Measurements from ENCODE around the gene CD55. TPM values are rescaled to one million over a fixed set of nuclear protein-coding genes. Genes with fewer than 3 reads are reported as not detected.

CD55 gene
- total RNA-seq, 1 experiment from 2014 or later = 17.2 TPM

DNA sequence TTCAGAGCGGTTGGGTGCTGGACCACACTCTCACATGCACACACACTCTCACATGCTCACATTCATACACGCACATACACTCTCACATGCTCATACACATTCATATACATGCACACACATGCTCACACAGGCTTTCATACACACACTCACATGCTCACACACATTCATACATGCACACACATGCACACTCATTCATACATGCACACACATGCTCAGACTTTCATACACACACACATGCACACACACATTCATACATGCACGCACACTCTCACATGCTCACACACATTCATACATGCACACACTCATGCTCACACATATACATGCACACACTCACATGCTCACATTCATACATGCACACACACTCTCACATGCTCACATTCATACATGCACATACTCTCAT, 6.0 kb upstream of the CD55 start:
- H3K27me3 Mint-ChIP-seq (ENCODE audit: low read depth) = no peaks in the 10 kb centered on the region
- H3K27ac Mint-ChIP-seq = no peak overlapping the region
- DNase-seq (ENCODE audit: low spot score) (no peak), ATAC-seq (no peak)
- H3K9me3 Mint-ChIP-seq = no peaks in the 10 kb centered on the region; the same call in 1 of the 2 replicates
- peaks cover 27% of the 10 kb centered on the region for H3K4me1 Mint-ChIP-seq
- TF ChIP-seq NFE2L1 (CRISPR knock-in tag; IDR thresholded peaks at IDR 0.05) (0 out of 2 replicates have a peak, but pooled peaks have one; percentile 18), ZNF219 (CRISPR knock-in tag; IDR thresholded peaks at IDR 0.05; ENCODE audit: borderline replicate concordance) (no peak), ZNF263 (CRISPR knock-in tag; IDR thresholded peaks at IDR 0.05; ENCODE audit: low read depth) (no peak)
- TF ChIP-seq, protein P1, sequence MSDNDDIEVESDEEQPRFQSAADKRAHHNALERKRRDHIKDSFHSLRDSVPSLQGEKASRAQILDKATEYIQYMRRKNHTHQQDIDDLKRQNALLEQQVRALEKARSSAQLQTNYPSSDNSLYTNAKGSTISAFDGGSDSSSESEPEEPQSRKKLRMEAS (CRISPR knock-in tag; IDR thresholded peaks at IDR 0.05) = no peak
- no peak overlapping the region for H3K4me3 Mint-ChIP-seq
- H3K36me3 Mint-ChIP-seq = no peaks in the 10 kb centered on the region
- ChIA-PET POLR2A (no interaction called here), CTCF (interaction anchor here (1.1 kb wide), 1 partner anchor 56 kb away, joined by 3 read pairs; no protein-coding TSS in a partner anchor)

DNA sequence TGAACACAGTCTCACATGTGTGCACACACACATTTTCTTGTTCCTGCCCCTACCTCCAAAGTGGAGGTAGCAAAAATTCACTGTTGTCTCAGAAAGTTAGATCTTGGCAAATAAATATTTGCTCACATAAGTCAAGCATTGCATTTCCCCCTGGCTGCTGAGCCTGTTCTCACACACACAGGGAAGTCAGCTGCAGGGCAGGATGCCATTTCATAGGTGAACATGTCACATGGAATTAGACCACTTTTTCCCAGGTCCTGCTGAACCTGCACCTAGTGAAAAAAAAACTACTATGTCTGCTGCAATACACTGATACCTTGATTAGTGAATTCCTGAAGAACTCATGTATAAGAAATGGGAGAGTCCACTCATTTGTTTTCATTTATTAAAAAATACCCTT, 5.3 kb upstream of the CD55 start:
- no peak overlapping the region for H3K4me3 Mint-ChIP-seq
- no peaks in the 10 kb centered on the region; the same call in 1 of the 2 replicates for H3K9me3 Mint-ChIP-seq
- H3K4me1 Mint-ChIP-seq = peaks cover 29% of the 10 kb centered on the region
- DNase-seq (ENCODE audit: low spot score) = no peak
- no peaks in the 10 kb centered on the region for H3K27me3 Mint-ChIP-seq (ENCODE audit: low read depth)
- no peaks in the 10 kb centered on the region for H3K36me3 Mint-ChIP-seq
- TF ChIP-seq GABPB1 (CRISPR knock-in tag; IDR thresholded peaks at IDR 0.05) (no peak), TP53 (CRISPR knock-in tag; IDR thresholded peaks at IDR 0.05) (no peak), FOXP1 (CRISPR knock-in tag; IDR thresholded peaks at IDR 0.05; ENCODE audit: borderline replicate concordance) (no peak), ZBTB21 (CRISPR knock-in tag; IDR thresholded peaks at IDR 0.05; ENCODE audit: borderline replicate concordance) (no peak), OVOL2 (CRISPR knock-in tag; IDR thresholded peaks at IDR 0.05; ENCODE audit: borderline replicate concordance) (no peak), HMGA2 (CRISPR knock-in tag; IDR thresholded peaks at IDR 0.05) (no peak), IRF2 (CRISPR knock-in tag; IDR thresholded peaks at IDR 0.05; ENCODE audit: borderline replicate concordance, low read depth) (no peak), NFATC4 (CRISPR knock-in tag; IDR thresholded peaks at IDR 0.05) (no peak), SOX15 (CRISPR knock-in tag; IDR thresholded peaks at IDR 0.05) (no peak), PRRX2 (CRISPR knock-in tag; IDR thresholded peaks at IDR 0.05) (no peak), ETV6 (CRISPR knock-in tag; IDR thresholded peaks at IDR 0.05) (no peak), TCF7 (CRISPR knock-in tag; IDR thresholded peaks at IDR 0.05; ENCODE audit: low read depth) (no peak), MYBL2 (CRISPR knock-in tag; IDR thresholded peaks at IDR 0.05) (no peak), ATF1 (CRISPR knock-in tag; IDR thresholded peaks at IDR 0.05) (no peak), SMAD3 (CRISPR knock-in tag; IDR thresholded peaks at IDR 0.05; ENCODE audit: borderline replicate concordance) (no peak)
- TF ChIP-seq, protein P2, sequence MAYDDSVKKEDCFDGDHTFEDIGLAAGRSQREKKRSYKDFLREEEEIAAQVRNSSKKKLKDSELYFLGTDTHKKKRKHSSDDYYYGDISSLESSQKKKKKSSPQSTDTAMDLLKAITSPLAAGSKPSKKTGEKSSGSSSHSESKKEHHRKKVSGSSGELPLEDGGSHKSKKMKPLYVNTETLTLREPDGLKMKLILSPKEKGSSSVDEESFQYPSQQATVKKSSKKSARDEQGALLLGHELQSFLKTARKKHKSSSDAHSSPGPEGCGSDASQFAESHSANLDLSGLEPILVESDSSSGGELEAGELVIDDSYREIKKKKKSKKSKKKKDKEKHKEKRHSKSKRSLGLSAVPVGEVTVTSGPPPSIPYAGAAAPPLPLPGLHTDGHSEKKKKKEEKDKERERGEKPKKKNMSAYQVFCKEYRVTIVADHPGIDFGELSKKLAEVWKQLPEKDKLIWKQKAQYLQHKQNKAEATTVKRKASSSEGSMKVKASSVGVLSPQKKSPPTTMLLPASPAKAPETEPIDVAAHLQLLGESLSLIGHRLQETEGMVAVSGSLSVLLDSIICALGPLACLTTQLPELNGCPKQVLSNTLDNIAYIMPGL (CRISPR knock-in tag; IDR thresholded peaks at IDR 0.05) = no peak
- TF ChIP-seq, protein P3, sequence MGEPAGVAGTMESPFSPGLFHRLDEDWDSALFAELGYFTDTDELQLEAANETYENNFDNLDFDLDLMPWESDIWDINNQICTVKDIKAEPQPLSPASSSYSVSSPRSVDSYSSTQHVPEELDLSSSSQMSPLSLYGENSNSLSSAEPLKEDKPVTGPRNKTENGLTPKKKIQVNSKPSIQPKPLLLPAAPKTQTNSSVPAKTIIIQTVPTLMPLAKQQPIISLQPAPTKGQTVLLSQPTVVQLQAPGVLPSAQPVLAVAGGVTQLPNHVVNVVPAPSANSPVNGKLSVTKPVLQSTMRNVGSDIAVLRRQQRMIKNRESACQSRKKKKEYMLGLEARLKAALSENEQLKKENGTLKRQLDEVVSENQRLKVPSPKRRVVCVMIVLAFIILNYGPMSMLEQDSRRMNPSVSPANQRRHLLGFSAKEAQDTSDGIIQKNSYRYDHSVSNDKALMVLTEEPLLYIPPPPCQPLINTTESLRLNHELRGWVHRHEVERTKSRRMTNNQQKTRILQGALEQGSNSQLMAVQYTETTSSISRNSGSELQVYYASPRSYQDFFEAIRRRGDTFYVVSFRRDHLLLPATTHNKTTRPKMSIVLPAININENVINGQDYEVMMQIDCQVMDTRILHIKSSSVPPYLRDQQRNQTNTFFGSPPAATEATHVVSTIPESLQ (CRISPR knock-in tag; IDR thresholded peaks at IDR 0.05) = no peak
- TF ChIP-seq, protein P4, sequence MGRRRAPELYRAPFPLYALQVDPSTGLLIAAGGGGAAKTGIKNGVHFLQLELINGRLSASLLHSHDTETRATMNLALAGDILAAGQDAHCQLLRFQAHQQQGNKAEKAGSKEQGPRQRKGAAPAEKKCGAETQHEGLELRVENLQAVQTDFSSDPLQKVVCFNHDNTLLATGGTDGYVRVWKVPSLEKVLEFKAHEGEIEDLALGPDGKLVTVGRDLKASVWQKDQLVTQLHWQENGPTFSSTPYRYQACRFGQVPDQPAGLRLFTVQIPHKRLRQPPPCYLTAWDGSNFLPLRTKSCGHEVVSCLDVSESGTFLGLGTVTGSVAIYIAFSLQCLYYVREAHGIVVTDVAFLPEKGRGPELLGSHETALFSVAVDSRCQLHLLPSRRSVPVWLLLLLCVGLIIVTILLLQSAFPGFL (CRISPR knock-in tag; IDR thresholded peaks at IDR 0.05; ENCODE audit: borderline replicate concordance) = no peak
- ChIA-PET POLR2A (no interaction called here), CTCF (interaction anchor here (1.1 kb wide), 1 partner anchor 57 kb away, joined by 3 read pairs; no protein-coding TSS in a partner anchor)
- no peak for ATAC-seq
- H3K27ac Mint-ChIP-seq = no peak overlapping the region

Data from WTC11 (cell line).